GM19193 (cell line): ENCODE data around the gene SMYD5.

Source experiments
- POLR2A ChIP-seq: IDR thresholded peaks from 4 replicates; pipeline ENCODE4 v1.6.1; 2011; ENCODE audit not compliant: insufficient read depth, insufficient read length; ENCODE audit errors: extremely low read depth

The SMYD5 gene

DNA sequence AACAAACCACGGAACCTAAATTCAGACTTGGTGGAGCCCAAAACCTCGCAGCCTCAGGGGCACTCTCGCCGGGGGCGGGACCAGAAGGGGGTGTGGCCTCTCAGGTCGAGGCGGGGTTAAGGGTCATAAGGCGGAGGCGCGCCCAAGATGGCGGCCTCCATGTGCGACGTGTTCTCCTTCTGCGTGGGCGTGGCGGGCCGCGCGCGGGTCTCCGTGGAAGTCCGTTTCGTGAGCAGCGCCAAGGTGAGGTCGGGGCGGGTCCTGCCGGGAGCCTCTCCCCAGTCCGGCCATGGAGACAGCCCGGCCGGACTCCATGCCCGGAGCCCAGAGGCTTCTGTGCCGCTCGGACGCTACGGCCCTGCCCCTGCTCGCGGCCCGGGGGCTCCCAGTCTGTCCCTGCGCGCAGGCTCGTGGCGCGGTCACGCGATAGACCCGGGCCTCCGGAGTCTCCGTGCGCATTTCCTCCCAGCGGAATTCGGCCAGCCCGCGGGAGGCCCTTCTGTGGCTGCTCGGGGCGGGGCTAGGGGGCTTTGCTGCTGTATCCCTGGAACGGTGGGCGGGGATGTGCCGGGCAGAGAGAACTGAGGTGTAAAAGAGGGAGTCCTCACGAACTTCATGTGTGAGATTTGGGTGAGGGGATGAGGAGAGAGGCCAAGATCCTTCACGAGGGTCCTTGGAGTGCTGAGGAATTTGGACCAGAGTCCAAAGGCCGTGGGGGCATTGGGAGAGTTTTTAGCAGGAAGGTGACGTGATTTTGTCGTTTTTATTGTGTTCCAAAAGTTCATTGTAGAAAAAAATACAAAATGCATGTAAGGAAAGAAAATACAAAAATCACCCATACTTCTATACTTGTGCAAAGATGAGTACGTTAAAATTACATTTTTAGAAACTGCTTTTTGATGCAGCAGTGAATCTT lies at the start of gene SMYD5:
Gene SMYD5, plus strand, starts transcription at position 126 of the 916 bp plus-strand sequence. Its CDS starts 22 bp downstream, at position 148.
- TF ChIP-seq POLR2A, result peak; percentile 66

DNA sequence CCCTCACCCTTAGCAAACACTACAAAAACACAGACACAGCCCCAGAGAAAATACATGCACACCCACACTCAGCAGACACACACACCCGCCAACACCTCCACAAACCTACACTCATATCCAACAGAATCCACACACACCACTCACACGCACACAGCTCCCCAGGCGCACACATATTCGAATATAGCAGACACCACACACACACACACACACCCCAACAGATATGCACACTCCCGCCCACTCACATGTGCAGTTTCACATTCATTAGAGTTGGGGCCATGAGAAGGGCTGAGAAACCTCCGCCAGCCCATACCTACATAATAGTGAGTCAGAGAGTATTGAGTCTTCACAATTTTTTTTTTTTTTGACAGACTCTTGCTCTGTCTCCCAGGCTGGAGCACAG lies 41.1 kb upstream of the SMYD5 start:
- no peak for TF ChIP-seq POLR2A

DNA sequence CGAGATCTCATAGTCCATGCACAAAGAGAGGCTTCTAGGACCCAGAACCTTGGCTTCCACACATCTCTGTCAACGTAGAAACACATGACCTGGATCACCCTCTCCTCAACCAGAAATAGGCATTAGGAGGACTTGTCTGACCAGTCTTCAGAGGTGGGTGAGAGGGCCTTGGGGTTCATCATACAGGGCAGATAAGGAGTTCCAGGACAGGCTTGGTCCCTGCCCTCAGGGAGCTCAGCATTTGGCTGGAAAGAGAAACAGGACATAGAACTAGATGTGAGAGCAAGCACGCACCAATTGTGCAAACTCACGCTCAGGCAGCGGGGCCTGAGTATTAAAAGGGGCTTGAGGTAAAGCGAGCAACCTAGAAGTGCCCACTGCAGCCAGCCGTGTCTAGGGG lies 40.3 kb upstream of the SMYD5 start:
- TF ChIP-seq POLR2A, result no peak

DNA sequence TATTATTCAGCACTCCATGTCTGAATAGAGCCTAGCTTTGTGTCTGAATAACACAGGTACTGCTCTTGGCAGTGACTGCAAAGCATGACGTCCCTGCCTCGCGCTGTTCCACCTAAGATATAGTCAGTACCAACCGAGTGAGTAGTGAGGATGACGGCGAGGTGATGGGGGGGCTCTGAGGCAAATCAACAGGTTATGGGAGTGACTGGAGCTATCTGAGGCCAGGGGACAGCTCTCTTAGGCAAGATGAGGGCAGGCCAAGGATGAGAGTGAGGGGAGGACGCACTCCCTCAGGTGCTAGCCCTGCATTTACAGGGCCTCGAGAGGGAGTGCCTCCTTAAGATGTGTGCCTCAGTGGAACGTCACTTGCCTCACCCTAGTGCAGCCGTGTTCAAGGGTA lies 39.8 kb upstream of the SMYD5 start:
- no peak for TF ChIP-seq POLR2A

DNA sequence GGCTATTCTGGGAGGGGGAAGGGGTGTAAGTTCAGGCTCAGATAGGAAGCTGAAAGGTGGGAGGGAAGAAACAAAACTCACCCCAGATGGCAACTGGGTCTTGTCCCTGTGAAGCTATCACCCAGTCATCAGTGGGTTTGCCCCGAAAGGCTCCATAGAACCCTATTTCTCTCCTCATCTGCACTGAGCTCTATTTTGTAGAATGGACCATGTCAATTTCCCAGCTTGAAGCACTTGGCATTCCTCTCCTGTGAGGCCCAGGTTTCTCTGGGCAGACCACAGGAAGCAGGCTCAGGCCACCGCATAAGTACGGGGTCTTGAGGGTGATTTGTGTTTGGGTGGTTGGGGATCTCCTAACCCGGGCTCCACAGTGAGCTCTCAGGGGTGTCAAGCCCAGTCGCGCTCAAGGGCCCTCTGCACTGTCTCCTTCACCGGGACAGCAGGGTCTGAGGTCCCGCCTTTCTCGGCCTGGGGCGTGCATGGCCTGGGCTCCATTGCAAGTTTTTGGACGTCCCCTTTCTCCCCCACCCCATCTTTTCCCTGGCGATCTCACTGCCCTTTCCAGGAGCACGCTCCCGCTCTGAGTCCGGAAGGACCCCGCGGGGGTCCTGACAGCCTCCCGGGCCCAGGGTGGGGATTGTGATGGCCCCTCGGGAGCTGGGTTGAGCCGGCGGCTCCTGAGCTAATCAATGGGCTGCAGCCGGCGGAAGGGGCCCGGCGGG lies 38.9 kb upstream of the SMYD5 start:
- no peak for TF ChIP-seq POLR2A

DNA sequence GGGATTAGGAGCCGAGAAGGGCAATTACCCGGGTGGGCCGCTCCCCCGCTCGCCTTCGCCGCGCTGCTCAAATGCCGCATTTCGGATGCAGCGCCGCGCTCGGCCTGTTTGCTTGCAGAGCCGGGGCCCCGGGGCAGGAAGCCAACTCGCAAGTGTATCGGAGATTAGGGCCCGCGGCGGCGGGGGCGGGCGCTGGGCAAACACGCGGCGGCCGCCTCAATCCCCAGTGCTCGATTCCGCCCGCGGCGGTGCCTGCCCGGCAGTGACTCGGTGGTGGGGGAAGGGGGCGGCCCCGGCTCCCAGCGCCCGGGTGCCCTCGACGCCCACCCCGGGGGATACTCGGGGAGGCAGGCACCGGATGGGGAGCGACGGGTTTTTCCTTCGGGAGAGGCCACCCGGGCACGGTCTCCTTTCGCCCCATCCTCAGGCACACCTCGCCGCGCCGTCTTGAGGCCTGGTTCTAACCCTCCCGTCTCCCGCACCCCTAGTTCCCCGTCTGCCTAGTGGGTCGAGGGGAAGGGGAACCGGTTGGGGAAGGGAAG lies 38.3 kb upstream of the SMYD5 start:
- no peak for TF ChIP-seq POLR2A

DNA sequence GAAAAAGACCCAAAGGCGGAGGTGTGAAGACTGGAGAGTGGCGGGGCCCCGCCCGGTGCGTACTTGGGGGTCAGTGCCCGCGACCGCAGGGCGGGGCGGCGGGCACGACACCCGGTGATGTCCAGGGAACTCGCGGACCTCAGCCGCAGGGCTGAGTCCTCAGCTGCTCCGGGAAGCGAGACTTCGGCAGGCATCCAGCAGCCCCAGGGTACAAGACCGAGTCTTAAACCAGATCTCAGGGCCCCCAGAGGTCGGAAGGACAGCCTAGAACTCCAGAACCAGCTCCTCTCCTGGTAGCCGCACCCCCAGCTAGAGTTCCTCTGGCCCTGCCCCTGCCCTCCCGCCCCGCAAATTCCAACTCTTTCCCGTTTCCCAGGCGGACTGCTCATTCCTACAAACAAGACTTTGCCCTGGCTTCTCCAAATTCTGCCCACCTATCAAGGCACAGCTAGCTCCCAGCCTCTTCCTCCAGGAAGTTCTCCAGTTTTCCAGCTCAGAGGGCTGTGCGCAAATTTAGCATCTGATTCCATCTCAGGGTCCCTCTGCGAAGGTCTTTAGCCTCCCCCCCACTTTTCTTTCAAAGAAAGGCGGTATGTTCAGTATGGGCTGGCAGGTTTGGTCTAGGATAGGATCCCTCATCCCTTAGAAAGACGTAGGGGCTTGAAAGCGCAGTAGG lies 37.7 kb upstream of the SMYD5 start:
- TF ChIP-seq POLR2A, result no peak

DNA sequence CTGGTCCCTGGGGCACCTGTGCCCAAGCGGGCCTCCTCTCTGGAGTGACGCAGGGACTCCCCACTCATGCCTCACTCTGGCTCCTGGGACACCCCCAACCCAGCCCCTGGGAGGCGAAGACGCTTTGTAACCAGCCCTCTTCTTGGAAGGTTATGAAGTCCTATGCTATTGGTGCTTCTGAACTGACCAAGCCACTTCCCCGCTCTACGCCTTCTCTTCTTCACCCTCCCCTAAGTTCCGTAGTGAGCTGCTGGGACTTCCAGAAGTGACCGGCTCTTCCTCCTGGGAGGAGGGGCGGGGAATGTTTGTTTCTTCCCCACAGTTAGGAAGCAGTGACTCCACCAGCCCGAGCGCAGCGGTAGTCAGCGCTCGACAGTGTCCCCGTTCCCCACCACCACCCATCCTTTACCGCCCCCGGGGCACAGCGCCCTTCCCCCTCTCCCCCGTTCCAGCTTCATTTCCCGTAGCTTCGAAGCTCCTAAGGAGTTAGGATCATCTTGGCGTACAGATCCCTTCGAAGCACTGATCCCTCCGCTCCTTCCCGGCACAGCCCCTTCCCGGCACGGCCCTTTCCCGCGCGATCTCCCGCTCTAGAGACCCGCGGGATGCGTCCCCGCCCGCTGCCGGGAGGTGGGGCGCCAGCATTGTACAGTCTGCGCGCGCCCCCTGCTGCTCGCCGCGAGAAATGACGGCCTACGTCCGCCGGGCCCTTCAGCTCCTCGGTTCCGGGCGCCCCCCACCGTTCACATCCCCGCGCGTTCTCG lies 37.0 kb upstream of the SMYD5 start:
- TF ChIP-seq POLR2A, result no peak

DNA sequence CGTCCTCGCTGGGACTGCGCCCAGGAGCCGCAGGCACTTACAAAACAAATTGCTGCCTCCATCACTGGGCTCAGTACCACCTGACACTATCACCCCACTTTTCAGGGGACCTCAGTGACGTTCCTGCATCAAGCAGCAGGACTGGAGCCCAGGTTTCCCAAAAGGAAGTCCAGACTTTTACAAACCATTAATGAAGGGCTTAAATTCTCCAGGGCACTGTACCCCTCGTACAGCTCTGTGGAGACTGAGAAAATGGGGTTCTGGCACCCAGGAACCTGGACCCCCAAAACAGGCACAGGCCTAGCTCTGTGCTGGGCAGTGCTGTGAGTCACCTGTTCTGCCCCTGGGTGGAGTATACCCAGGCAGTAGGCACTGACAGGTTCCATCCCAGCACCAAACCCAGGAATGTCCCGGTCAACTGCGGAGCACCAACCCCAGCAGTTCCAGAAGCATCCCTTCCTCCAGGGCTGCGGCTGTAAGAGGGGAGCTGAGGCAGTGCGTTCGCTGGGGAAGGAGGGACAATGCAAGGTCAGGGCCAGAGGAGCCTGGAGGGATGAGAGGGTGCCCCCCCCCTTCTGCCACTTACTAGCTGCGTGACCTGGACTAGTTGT lies 36.3 kb upstream of the SMYD5 start:
- no peak for TF ChIP-seq POLR2A

DNA sequence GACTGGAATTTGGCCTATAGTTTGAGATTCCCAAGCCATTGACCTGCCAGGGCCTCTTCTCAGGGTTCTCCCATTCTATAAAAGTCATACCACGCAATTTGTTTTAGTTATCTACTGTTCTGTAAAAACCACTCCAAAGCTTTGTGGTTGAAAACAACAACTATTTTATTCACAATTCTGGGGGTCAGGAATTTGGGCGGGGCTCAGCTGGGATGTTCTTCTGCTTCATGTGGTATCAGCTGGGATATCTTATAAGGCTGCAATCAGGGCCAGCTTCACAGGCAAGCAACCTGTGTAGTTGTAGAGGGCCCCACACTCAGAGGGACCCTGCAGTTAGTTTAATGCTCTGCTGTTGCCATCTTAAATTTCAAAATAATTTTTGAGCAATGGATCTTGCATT lies 28.1 kb upstream of the SMYD5 start:
- TF ChIP-seq POLR2A, result no peak

DNA sequence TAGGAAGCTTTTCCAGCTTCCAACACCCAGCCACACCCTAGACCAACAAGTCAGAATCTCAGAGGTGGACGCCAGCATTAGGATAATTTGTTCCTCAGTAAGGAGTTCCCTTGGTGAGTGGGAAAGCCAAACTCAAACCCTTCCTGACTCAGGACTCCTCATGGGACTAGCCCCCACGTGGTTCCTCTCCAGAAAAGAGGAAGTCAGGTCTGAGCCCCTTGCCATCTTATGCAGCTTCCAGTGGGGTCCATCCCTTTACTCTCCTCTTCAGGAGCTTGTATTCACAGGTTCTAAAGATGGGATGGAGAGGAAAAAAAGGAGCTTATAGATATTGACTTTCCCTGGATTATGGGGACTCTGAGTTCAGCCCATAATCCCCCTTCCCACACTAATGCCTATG lies 26.5 kb upstream of the SMYD5 start:
- no peak for TF ChIP-seq POLR2A

DNA sequence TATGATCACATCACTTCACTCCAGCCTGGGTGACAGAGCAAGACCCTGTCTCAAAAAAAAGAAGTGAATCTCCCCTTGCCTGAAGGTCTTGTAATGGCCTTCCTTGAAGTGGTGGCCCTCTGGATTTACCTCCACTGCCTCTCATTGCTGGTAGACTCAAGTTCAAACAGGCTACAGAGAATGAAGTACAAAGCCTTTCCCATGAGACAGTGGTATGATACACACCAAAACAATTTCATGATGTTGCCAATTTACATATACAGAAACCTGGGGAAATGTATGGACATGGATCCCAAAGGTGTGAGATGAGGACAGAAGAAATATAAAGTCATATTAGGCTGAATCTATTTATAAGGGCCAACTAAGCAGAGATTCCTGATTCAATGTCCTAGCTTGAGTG lies 16.5 kb upstream of the SMYD5 start:
- TF ChIP-seq POLR2A, result no peak

DNA sequence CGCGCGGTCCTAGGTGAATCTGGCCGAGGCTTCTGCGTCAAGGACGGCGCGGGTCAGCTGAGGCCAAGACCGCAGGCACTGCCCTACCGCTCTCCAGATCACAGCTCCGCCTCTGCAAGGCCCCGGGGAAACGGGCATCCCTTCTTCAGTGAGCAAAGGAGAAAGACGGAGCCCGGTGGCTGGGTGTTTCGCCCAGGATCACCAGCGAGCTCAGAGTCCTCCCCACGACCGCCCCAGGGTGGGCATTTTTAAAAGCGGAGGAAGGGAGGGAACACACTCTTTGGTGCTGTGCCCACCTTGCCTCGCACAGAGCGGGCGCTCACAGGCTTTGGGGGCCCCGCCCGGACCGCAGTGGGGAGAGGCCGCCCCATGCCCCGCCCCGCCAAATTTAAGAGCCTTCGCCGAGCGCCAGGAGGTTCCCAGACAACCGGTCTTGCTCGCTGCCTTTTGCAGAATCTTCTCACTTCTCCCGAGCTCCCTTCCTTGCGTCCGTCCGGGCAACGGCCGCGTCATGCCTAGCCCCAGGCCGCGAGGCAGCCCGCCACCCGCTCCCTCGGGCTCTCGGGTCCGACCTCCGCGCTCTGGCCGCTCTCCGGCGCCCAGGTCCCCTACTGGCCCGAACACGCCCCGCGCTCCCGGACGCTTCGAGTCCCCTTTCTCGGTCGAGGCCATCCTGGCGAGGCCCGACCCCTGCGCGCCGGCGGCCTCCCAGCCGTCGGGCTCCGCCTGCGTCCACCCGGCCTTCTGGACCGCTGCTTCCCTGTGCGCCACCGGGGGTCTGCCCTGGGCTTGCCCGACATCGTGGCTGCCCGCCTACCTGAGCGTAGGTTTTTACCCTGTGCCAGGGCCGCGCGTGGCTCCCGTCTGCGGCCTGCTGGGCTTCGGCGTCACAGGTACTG lies 11.6 kb upstream of the SMYD5 start, which contains the start of gene NOTO:
Gene NOTO, plus strand, starts transcription at position 419 of the 899 bp plus-strand sequence. Its CDS starts 93 bp downstream, at position 512.
- no peak for TF ChIP-seq POLR2A
